A204.1 (cell line): ENCODE data around the gene PDE9A.
"Not testable (repeated sequence)": the region's sequence is repeated elsewhere in the genome, so short reads cannot be mapped to it uniquely, and the experiment has no call there.

Source experiments
- FAIRE-seq: peaks from 2 replicates; lab custom pipeline; 2012; peaks lifted over from hg19 to GRCh38; lab: Jason Lieb, UNC

The PDE9A gene

DNA sequence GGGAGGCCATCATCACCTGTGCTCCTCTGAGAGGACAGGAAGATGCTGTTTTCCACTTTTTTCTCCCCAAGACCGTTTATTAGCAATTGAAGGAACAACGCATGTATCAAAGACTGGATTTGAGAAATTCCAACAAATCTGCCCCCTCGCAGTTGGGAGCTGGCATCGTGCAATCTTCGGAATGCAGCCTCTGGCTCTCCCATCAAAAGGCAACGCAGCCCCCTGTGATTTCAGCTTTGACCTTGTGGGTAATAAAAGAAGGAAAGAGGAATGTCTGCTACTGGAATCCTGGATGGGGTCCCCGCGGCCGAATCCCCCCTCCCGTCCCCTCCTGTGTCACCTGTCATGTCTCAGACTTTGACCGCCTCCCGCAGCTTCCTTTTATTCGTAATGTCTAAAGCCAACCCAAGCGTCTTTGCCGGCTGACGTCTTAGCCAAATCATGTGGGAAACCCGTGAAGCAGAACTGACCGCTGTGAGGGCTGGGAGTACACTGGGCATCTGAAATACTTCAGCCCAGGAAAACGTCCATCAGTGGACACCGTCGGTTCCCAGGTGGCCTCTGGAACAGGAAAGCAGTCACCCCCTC lies 124.4 kb downstream of the PDE9A start:
- no peak for FAIRE-seq

DNA sequence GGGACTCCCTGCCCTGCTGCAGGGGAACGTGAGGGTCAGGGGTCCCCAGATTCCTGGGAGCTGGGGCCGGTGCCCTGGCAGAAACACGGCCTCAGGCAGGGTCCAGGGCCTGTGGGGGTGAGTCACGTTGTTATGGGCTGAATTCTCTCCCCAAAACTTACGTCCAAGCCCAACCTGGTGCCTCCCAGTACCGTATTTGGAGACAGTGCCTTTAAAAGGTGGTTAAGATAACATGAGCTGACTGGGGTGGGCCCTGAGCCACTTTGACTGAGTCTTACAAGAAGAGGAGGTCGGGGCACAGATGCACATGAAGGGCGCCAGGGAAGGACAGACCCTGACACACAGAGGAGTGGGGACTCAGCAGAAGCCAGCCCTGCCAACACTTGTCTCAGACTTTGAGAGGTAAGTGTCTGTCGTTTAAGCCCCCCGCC lies 126.0 kb downstream of the PDE9A start:
- FAIRE-seq, result no peak

DNA sequence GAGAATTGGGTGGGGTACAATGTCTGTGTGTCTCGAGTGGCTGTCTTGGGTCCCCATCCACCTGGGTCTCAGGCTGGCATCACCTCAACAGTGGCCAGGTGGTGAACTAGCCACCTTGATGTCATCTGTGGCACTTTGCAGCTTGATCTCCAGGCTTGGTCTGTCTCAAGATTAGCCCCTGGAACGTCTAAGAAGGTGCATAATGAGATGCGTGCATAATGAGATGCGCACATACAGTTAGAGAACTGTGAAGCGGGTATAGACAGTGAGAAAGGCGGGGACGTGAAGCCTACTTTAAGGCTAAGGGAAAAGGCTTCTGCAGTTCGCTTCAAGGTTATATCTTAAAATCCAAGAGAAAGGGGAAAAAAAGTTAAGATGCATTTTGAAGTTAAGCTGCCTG lies 127.2 kb downstream of the PDE9A start:
- FAIRE-seq, result no peak

DNA sequence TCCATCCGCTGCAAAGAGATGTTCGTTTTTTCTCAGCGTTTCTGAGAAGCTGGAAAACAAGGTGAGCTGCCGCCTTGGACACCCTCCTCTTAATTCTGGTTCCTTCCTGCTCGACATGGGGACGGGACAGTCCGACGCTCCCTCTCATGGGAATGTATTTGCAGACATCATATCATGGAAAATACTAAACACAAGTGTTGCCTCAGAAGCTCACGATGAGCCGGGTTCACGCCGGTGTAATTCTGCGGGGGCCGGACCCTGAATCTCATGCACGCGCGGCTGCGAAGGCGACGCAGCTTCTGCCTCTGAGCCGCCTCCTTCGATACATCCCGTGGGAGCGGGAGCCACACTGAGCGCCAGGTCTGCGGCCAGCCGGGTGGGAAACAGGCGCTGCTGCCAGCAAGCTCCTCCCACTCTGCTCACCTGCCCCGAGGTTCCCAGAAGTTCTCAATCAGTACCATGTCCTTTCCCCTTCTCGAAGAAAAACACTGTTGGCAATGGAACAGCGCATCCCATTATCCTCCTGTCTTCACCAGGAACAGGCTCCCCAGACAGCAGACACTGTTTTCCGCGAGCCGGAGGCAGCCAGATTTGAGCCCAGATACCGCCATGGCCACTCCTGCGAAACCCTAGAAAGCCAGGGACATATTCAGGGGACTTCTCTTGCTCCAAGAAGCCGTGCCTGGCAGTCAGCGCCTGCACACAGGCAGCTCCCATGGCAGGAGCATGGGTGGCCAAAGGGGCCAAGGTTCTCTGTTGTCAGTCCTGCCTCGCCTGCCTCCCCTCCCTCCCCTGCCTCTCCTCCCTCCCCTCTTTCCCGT lies 127.9 kb downstream of the PDE9A start:
- FAIRE-seq, result no peak

DNA sequence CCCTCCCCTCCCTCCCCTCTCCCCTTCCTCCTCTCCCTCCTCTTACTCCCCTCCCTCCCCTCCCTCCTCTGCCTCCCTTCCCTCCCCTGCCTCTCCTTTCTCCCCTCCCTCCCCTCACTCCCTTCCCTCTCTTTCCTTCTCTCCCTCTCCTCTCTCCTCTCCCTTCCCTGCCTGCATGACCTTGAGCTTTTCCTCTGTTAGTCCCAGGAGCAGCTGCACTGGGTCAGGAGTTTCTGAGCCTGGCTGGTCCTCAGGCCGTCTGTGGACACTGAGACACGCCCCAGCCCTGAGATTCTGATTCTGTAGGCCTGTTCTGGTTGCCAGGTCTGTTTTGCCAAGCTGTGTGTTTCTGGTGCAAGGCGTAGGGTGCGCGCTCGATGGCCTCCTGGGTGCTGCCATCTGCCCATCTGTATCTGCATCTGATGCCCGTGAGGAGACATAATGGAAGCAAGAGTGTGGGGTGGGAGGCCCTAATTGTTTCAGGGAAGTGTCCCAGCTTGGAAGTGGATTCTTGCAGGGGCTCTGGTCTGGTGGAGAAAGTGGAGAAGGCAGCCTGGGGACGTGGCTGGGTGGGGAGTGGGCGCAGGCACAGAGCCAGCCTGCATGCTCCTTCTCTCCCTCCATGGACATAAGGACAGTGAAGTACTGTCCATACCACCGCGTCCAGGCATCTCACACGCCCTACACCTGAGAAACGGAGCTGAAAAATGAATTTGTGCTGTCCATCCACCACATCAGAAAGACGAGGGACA lies 128.7 kb downstream of the PDE9A start:
- FAIRE-seq, result no peak

DNA sequence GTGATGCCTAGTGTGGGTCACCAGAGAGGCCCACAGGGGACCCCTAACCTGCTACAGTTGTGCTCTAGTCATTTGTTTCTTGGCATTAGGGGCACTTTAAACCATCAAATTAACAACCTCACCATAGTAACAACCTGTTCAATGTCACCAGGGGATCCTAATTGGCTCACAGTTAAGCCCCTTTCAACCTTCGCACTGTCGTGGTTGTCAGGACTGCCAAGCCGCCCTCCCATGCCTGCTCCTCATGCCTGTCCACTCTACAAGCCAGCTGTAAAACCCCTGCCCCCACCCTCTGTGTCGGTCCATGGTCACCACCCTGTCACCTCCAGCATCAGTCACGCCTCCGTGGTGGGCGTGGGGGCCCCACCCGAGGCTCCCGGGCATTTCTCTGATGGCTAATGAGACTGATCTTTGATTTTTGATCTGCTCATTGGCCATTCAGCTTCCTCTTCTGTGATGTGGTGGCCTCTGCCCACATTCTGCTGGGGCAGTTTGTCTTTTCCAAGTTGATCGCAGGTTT lies 129.4 kb downstream of the PDE9A start:
- FAIRE-seq, result no peak

DNA sequence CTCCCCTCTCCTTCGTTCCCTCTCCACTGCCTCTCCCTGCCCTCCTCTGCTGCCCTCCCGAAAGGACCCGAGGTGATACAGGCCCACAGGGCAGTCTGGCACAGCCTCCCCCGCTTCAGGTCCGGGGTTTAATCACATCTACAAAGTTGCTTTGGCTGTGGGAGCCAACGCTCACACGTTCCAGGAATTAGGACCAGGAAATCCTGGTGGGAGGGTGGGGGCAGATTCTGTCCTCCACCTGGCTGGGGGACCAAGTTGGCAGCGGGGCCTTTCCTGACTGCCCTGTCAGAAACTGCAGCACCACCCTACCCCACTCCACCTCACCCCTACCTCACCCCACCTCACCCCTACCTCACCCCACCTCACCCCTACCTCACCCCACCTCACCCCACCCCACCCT lies 130.9 kb downstream of the PDE9A start:
- no peak for FAIRE-seq

DNA sequence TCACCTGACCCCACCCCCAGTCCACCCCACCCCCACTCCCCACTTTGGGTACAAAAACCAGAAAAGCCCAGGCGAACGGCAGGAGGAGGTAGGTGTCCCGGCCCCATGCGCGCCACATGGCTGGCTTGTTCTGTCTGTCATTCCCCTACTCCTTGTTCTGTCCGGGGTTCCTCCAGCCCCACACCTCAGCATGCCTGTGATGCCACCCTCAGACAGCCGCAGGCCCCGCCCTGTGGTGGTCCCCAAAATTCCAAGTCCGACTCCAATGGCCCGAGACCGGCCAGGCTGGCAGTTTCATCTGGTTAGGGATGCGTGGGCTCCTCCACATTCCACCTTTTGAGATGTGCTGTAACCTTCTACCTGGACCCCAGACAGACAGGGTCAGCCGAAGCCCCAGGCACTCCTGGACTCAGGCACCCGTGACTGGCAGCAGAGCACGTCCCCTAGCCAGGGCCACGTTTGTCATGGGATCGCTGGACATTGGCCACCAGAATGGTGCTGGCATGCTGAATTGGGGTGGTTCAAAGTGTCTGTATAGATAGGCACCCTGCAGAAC lies 131.6 kb downstream of the PDE9A start:
- no peak for FAIRE-seq

DNA sequence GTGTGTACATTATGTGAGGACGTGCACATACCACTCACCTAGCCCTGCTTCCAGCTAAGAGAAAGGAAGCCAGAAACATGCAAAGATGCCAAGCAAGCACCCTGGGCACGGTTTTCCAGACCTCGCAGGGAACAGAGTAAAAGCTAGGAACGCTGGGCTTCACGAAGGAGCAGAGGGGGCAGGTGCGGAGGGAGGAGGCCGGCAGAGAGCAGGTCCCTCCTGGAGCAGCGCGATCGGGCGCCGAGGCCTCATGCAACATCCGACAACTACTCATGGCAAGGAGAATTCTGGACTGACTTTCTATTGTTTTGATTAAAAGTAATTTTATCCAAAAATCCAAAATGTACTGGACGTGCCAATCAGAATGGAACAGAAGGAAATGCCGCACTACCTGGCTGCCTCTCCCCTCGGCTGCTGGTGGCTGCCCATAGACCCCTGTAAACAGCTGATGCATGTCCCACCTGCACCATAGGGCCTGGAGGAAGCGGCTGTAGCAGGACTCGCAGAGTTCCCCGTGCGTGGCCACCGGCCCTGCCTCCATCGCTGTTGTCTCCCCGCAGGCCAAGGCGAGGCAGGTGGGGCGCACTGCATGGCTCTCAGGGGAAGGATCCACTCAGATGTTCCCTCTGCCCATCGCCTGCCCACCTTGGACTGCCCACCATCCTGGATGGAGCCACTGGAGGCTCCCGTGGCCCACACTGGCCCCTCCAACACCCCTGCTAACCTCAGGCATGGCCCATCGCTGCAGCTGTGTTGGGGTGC lies 132.4 kb downstream of the PDE9A start:
- FAIRE-seq, result no peak

DNA sequence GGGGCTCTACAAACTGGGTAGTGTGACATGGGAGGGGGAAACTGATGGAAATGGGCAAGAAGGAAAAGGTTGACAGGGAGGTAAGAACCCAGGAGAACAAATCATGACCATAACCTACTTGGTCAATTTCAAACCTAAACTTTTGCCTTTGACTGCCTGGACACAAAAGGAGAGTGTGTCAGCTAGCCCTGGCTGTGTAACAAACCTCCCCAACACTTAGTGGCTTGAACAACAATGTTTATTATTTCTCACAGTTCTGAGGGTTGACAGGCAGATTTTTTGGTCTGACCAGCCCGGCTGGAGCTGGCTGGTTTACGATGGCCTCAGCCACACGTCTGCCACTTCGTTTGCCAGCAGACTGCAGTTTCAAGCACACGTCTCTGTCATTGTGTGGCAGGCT lies 133.5 kb downstream of the PDE9A start:
- no peak for FAIRE-seq

DNA sequence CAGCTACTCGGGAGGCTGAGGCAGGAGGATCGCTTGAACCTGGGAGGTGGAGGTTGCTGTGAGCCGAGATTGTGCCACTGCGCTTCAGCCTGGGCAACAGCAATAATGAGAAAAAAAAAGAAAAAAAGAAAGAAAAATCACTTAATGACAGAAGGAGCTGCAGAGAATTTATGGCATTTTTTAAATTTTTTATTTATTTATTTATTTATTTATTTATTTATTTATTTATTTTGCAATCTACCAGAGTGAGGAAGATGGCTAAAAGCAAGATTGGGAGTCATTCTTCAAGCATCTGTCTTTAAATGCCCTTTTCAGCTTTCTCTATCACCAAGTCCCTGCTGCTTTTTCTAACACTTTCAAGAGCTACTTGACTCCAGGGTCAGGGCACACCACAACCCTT lies 134.2 kb downstream of the PDE9A start:
- no peak for FAIRE-seq

DNA sequence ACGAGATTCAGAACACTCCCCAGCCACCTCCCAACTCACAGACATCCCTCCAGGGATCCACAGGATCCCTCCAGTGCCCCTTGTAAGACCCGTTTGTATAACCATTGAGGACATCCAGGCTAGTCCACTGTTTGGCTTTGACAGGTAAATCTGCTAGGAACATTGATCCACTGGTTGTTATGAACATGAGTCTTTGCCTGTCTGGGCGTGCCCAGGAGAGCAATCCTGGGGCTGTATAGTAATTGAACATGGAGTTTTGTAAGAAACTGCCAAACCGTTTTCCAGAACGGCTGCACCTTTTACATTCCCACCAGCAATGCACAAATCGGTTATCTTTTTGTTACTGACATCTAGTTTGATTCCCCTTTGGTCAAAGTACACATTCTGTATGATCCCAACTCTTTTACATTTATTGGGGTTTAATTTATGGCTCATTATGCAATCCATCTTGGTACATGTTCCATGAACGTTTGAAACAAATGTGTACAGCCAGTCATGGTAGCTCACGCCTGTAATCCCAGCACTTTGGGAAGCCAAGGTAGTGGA lies 137.2 kb downstream of the PDE9A start:
- FAIRE-seq, result no peak

DNA sequence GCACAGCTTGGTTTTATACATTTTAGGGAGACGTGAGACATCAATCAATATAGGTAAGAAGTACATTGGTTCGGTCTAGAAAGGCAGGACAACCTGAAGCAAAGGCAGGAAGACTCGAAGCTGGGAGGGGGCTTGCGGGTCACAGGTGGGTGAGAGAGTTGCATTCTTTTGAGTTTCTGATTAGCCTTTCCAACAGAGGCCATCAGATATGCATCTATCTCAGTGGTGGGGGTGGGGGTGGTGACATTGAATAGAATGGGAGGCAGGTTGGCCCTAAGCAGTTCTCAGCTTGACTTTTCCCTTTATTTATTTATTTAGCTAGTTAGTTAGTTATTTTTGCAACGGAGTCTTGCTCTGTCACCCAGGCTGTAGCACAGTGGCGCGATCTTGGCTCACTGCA lies 140.4 kb downstream of the PDE9A start:
- no peak for FAIRE-seq

DNA sequence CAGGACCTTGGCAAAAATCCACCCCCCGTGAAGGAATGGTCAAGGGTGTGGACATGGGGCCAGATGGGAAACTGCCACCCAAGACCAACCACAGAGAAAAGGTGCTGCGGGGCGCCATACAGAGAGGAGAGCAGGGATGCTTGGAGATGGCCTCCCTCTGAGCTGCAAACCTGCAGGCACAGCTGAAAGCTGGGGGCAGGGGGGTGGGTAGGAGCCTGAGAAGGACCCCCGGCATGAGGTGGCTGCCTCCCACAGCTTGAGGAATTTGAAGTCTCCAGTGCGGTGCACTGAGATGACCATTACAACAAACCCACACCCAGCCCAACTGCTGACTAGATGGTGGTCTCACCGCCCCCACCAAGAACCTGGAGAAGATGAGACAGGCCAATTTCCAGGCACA lies 141.1 kb downstream of the PDE9A start:
- no peak for FAIRE-seq

DNA sequence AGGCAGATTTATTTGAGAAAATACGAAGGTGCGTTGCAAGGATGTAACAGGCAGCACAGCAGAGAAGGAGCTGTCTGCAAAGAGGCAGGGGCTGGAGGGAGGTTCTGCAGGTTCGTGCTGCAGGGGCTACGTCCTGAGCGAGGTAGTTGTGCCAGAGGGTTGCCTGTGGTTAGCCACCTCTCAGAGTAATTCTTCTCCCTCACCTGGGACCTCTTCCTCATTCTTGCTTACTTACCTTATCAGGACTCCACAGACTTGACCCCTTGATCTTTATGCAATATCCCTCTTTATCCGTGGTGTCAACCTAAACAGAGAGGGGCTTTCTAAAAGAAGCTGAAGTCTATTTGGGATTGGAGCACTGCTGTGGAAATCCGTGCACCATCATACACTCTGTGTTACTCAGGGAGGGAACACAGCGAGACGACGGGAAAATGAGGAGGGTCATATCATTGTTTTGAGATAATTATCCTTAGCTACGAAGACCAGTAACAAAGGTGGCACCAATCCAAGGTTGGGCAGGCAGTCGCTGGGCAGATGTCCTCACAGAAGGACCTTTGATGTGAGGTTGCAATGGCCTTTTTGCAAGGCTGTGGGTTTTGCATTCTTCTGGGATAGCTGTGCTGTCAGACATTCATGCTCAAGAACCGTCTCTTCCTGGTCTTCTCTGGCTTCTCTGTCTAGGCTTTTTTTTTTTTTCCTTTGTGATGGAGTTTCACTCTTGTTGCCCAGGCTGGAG lies 143.1 kb downstream of the PDE9A start:
- no peak for FAIRE-seq

DNA sequence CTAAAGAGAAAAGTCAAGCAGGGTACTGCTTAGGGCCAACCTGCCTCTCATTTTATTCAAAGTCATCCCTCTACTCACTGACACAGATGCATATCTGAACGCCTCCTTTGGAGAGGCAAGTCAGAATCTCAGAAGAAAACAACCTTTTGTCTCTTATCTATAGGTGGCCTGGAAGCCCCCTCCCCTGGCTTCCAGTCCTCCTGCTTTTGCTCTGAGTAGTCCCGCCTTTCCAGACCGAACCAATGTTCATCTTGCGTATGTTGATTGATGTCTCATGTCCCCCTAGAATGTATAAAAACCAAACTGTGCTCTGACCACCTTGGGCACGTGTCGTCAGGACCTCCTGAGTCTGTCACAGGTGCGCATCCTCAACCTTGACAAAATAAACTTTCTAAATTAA lies 144.1 kb downstream of the PDE9A start:
- no peak for FAIRE-seq

DNA sequence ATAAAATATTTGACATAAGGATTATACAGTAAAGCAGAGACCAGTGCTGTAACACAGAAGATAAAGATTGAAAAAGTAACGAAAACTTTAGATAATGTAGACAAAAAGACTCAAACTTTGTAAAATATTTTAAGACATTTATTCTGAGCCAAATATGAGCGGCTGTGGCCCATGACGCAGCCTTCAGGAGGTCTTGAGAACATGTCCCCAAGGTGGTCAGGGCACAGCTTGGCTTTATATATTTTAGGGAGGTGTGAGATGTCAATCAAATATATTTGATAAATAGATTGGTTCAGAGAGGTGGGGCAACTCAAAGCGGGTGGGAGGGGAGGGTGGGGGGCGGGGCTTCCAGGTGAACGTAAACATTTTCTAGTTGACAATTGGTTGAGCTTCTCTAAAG lies 144.7 kb downstream of the PDE9A start:
- no peak for FAIRE-seq

DNA sequence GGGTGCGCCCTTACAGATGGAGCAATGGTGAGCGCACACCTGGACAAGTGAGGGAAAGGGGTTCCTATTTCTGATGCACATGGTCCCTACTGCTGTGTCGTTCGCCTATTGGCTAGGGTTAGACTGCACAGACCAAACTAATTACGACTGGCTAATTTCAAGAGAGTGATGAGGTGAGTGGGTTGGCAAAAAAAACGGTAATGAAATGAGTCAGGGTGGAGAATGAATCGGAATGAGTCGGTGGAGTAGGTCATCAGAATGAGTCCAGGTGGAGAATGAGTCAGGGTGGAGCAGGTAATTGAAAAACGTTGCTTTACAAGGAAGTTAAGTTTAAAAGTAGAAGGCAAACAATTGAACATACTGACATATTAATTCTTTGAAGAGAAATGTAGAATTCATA lies 146.1 kb downstream of the PDE9A start:
- FAIRE-seq, result no peak

DNA sequence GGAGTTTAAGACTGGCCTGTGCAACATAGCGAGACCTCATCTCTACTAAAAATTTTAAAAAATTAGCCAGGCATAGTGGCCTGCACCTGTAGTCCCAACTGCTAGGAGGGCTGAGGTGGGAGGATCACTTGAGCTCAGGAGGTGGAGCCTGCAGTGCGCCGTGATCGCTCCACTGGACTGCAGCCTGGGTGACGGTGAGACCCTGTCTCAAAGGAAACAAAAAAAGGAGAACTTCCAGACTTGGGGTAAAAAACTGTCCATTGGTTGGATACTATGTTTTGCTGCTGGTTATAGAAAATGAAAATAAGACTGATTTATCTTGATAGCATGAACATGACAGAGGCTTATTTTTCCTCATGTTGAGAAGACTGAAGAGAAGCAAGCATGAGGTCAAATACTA lies 146.5 kb downstream of the PDE9A start:
- FAIRE-seq, result no peak

DNA sequence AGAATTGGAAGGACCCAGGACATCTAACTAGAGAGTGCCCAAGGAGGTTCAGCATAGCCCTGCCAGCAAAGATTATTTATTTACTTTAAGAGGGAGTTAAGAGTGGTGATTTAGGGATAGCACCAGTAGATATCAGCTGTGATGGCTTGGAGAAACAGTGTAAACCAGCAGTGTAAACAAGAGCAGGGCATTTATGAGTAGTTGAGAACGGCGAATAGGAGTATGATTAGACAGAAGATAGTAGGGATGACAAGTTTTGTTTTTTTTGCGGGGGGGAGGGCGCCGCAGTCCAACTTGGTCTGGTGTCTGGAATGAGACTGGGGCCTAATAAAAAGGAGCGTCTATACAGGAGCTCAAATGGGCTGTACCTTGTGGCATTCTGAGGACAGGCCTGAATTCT lies 148.2 kb downstream of the PDE9A start:
- not testable (repeated sequence) for FAIRE-seq

DNA sequence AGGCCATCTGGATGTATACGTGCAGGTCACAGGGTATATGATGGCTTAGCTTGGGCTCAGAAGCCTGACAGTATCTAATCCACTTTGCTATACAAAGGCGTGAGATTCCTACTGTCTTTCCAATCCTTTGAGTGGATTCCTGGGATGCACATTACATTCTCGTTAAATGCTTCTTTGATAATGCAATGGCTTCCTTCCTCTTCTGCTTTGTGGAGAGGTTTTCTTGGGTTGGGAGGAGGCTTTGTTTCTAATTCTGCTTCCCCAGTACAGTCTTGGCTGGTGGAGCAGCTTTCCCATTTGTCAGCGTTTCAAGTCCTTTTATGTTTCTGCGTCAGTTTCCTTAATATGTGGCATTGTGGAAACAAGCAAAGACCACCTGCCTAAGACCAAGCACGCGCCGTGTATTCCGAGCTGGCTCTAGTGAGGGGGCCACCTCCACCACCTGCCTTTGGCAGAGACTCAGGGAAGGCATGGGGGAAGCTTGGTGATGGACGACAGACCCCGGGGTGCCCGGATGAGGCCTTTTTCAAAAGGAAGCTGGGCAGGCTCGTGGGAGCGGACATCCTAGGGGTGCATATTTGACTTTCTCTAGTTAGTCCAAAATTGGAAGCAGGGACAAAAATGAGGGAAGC lies 153.2 kb downstream of the PDE9A start:
- FAIRE-seq, result no peak
